Natural killer cell treated with Interleukin-12 subunit alpha and Interleukin-12 subunit beta and Interleukin-15 and Interleukin-18, amount 100 ng/mL, for 72 hours (primary cell): ENCODE results near the gene ALDH3B1. TPM values are rescaled to one million over a fixed set of nuclear protein-coding genes. Genes with fewer than 3 reads are reported as not detected.

Experiments
- total RNA-seq, 2 donors: library from RNA; stranded (reverse); gene quantifications; one replicate each; pipeline ENCODE4 v1.2.3, GENCODE V29; 2022

The ALDH3B1 gene
- total RNA-seq, 2 donors from 2014 or later: 0.25 to 0.98 TPM

Other genes with a start within 250 kb of the ALDH3B1 start
- gene UNC93B1, start 6.2 kb upstream of the ALDH3B1 start, total RNA-seq: 10 to 100 TPM; 13.5 to 13.6 TPM
- 100 to 1,000 TPM; 124 to 143 TPM for gene NDUFS8, start 20.4 kb downstream of the ALDH3B1 start, total RNA-seq
- gene TCIRG1, start 28.7 kb downstream of the ALDH3B1 start, total RNA-seq: 100 to 1,000 TPM; 354 to 380 TPM
- 10 to 100 TPM; 10.6 to 34.9 TPM for gene CHKA, start 111.1 kb downstream of the ALDH3B1 start, total RNA-seq
- gene KMT5B, start 203.0 kb downstream of the ALDH3B1 start, total RNA-seq: 10 to 100 TPM; 30.6 to 34.4 TPM